HepG2 (cell line): ENCODE results near the gene RPS6KA2. TPM values are rescaled to one million over a fixed set of nuclear protein-coding genes. Genes with fewer than 3 reads are reported as not detected.

Source experiments
- ATAC-seq: fragments of 200-7000 bp; cut with Tn5 transposase; 3 replicates; pipeline ENCODE4 v1.9.1; 2020; ENCODE audit warnings: mild to moderate bottlenecking, moderate library complexity
- BruUV-seq: library from RNA; stranded (reverse); fragments of 400-500 nt; replicated peaks from 2 replicates; lab custom pipeline; 2021; lab: Mats Ljungman, UMichigan
- CTCF ChIA-PET: fragments of 300-600 bp; formaldehyde crosslinking; extraction: SDS; loops from one replicate; lab custom pipeline; 2021; ENCODE audit warnings: low total read pairs, inconsistent platforms, low intra/inter-chr PET ratio; lab: Yijun Ruan, JAX
- POLR2A ChIA-PET: fragments of 350-600 bp; sonication (Branson Sonifier 250); formaldehyde crosslinking; loops from one replicate; lab custom pipeline; 2020; ENCODE audit warnings: antibody characterized with exemption, inconsistent platforms; lab: Yijun Ruan, JAX
- DNase-seq: peaks from one replicate; pipeline ENCODE4 v3.0.0-alpha.2; 2015; ENCODE audit warnings: low spot score
- FAIRE-seq: peaks from 3 replicates; lab custom pipeline; 2011; peaks lifted over from hg19 to GRCh38; lab: Jason Lieb, UNC
- H2AFZ ChIP-seq: one replicate; pipeline ENCODE4 v1.6.1; 2011; ENCODE audit warnings: low read length, inconsistent platforms
- H3K27ac ChIP-seq: fragments of 300-600 bp; 3 replicates; pipeline ENCODE4 v1.8.0; 2011; ENCODE audit warnings: mixed run types, mild to moderate bottlenecking, mixed read lengths, low read length, inconsistent platforms; ENCODE audit not compliant: insufficient read depth; ENCODE audit errors: extremely low read length
- H3K27me3 ChIP-seq, 2 experiments: fragments of 200-600 bp in 1 of 2; 2 replicates in 1 of 2; 3 replicates in 1 of 2; pipeline versions ENCODE4 v1.6.0 to v1.8.0; 2011; ENCODE audit warnings: low read length in 2 of 2, mild to moderate bottlenecking in 2 of 2, moderate library complexity in 2 of 2, inconsistent platforms in 1 of 2; ENCODE audit not compliant: insufficient read depth in 2 of 2, control insufficient read depth in 1 of 2
- H3K36me3 ChIP-seq, 2 experiments: fragments of 200-600 bp in 1 of 2; replicated peaks in 1 of 2; 2 replicates in 1 of 2; 3 replicates in 1 of 2; pipeline versions ENCODE4 v1.5.1 to v1.8.0; 2011; ENCODE audit warnings: low read length in 2 of 2, inconsistent platforms in 1 of 2; ENCODE audit not compliant: insufficient read depth in 2 of 2, control insufficient read depth in 1 of 2
- H3K4me1 ChIP-seq: 2 replicates; pipeline ENCODE4 v1.5.1; 2012; ENCODE audit warnings: low read length, inconsistent platforms; ENCODE audit not compliant: insufficient read depth
- H3K4me2 ChIP-seq: 2 replicates; pipeline ENCODE4 v1.6.0; 2011; ENCODE audit warnings: low read depth, low read length, inconsistent platforms
- H3K4me3 ChIP-seq, 3 experiments: fragments of 200-600 bp in 1 of 3; sonication (generic), shearing (Covaris generic) in 1 of 3; replicated peaks in 1 of 3; 2 replicates each; pipeline ENCODE4 v1.5.1; 2011 to 2016; ENCODE audit warnings: low read length in 3 of 3, inconsistent platforms in 2 of 3, low read depth in 2 of 3, mild to moderate bottlenecking in 2 of 3, control low read depth in 1 of 3, mixed read lengths in 1 of 3; ENCODE audit not compliant: insufficient read depth in 1 of 3
- H3K79me2 ChIP-seq: one replicate; pipeline ENCODE4 v1.6.1; 2011; ENCODE audit warnings: low read length, inconsistent platforms; ENCODE audit not compliant: insufficient read depth
- H3K9ac ChIP-seq: 2 replicates; pipeline ENCODE4 v1.6.0; 2011; ENCODE audit warnings: mild to moderate bottlenecking, low read depth, low read length, inconsistent platforms; ENCODE audit not compliant: insufficient read depth
- H3K9me3 ChIP-seq: 2 replicates; pipeline ENCODE4 v1.5.1; 2012; ENCODE audit warnings: mild to moderate bottlenecking, low read length
- H4K20me1 ChIP-seq: 2 replicates; pipeline ENCODE4 v1.6.0; 2011; ENCODE audit warnings: inconsistent platforms, mild to moderate bottlenecking, low read length, moderate library complexity; ENCODE audit not compliant: insufficient read depth
- FOXM1 ChIP-seq: sonication (generic); formaldehyde crosslinking; IDR thresholded peaks from 2 replicates; pipeline ENCODE4 v1.5.0; 2020; ENCODE audit warnings: missing genetic modification reagents
- HMGXB3 ChIP-seq: sonication (generic); formaldehyde crosslinking; IDR thresholded peaks from 2 replicates; pipeline ENCODE4 v1.4.0; 2020; ENCODE audit warnings: missing genetic modification reagents, borderline replicate concordance
- HOXA7 ChIP-seq: sonication (generic); formaldehyde crosslinking; IDR thresholded peaks from 2 replicates; pipeline ENCODE4 v1.8.1; 2022; ENCODE audit warnings: mild to moderate bottlenecking, missing genetic modification reagents, moderate library complexity
- MIER2 ChIP-seq: IDR thresholded peaks from 2 replicates; pipeline ENCODE4 v1.6.1; 2016; ENCODE audit warnings: missing biosample characterization, missing genetic modification reagents
- SMAD3 ChIP-seq: sonication (generic); formaldehyde crosslinking; IDR thresholded peaks from 2 replicates; pipeline ENCODE4 v1.4.0; 2020; ENCODE audit warnings: missing genetic modification reagents
- ZNF367 ChIP-seq: sonication (generic); formaldehyde crosslinking; IDR thresholded peaks from 2 replicates; pipeline ENCODE4 v1.4.0; 2020; ENCODE audit warnings: missing genetic modification reagents, borderline replicate concordance
- ZNF460 ChIP-seq: sonication (generic); formaldehyde crosslinking; IDR thresholded peaks from 2 replicates; pipeline ENCODE4 v1.5.1; 2020; ENCODE audit warnings: missing genetic modification reagents, mild to moderate bottlenecking, borderline replicate concordance
- WGBS: methylation state at CpG from one replicate; pipeline ENCODE4 v1.1.6; 2017; ENCODE audit warnings: low lambda C conversion rate; 5-methylcytosine and 5-hydroxymethylcytosine counted together
- in situ Hi-C: cut with HindIII; loops from 2 replicates; pipeline ENCODE4 v1.10.0; 2017; ENCODE audit warnings: low pct_unique_long_range_greater_than_20kb; ENCODE audit not compliant: extremely low pct_ligation_motif_present
- intact Hi-C: fragments of 100-400 bp; cut with micrococcal nuclease; formaldehyde crosslinking; loops from one replicate; pipeline ENCODE4 v1.10.0; 2022; ENCODE audit not compliant: unreplicated experiment
- polyA plus RNA-seq, 8 experiments: library from polyadenylated mRNA; depleted of rRNA in 3 of 8; stranded (reverse) in 7 of 8; unstranded in 1 of 8; fragments of >200 nt; fragmentation: Illumina TruSeq in 4 of 8; extraction: Trizol in 4 of 8; gene quantifications; 2 replicates each; pipeline versions ENCODE4 v1.2.1 to v1.2.3, GENCODE V29; 2011 to 2016; ENCODE audit warnings: low read depth in 4 of 8, missing spikeins in 1 of 8, mixed read lengths in 1 of 8; ENCODE audit not compliant: insufficient read depth in 1 of 8
- total RNA-seq, 5 experiments: library from RNA; depleted of rRNA; stranded (reverse); fragments of >200 nt; fragmentation: Illumina TruSeq; extraction: Trizol; gene quantifications; 2 replicates each; pipeline ENCODE4 v1.2.3, GENCODE V29; 2016; ENCODE audit warnings: low read depth in 1 of 5

Gene RPS6KA2
- total and polyA plus RNA-seq, 2 of the 13 experiments (the other 11 are each of a cell fraction or from before 2014, with no cell fraction given), result 0.22 to 0.38 TPM

- H3K9ac ChIP-seq, result no peak overlapping the region
- peaks cover 6 to 82% of the 10 kb centered on the region in 2 experiments for H3K27me3 ChIP-seq
- H3K27ac ChIP-seq, result no peak overlapping the region
- H2AFZ ChIP-seq, result no peak overlapping the region
- no peak overlapping the region for H3K4me2 ChIP-seq
- ChIA-PET CTCF (no interaction called here), POLR2A (no interaction called here)
- 41% methylated on average over 17 of the region's 17 CpGs for WGBS
- DNase-seq, result no peak
- H3K9me3 ChIP-seq, result no peaks in the 10 kb centered on the region
- intact Hi-C loops, result no loop called here
- no TSS peak for BruUV-seq
- no peak for FAIRE-seq
- no peaks in the 10 kb centered on the region for H3K36me3 ChIP-seq
- TF ChIP-seq FOXM1 (CRISPR knock-in tag) (no peak), ZNF367 (no peak), MIER2 (CRISPR knock-in tag) (no peak), HMGXB3 (CRISPR knock-in tag) (no peak), HOXA7 (no peak), SMAD3 (CRISPR knock-in tag) (no peak), ZNF460 (CRISPR knock-in tag) (no peak)
- ATAC-seq, result no peak
- H4K20me1 ChIP-seq, result no peaks in the 10 kb centered on the region; the same call in 1 of the 2 replicates
- in situ Hi-C loops, result no loop called here
- H3K4me1 ChIP-seq, result no peaks in the 10 kb centered on the region
- no peak overlapping the region for H3K4me3 ChIP-seq
- H3K79me2 ChIP-seq, result no peaks in the 10 kb centered on the region
Measured at GRCh38 chr6:166538297-166539010, 88.6 kb downstream of the RPS6KA2 start.
